Measurements from ENCODE around the gene GDPD3. TPM values are rescaled to one million over a fixed set of nuclear protein-coding genes. Genes with fewer than 3 reads are reported as not detected.

Gene GDPD3
- total RNA-seq, 1 donor from 2014 or later = 1.8 TPM

DNA sequence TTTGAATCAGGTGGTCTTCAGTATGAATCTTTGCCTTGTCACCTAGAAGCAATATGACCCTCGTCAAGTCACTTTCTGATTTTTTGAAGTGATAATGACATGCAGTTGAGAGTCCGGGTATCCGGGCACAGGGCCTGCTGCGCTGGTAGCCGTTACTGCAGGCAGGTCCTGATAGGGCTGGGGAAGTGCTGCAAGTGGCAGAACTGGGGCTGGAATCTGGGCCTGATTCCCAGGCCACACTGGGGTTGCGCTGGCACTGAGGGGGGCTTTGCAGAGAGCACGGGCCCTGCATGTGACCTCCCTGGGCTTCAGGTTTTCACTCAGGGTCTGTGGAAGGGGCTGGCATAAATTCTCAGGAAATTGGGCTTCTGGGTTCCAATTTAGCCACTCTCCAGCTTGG is 34.6 kb downstream of the GDPD3 start:
- peaks cover 71% of the 10 kb centered on the region for H3K79me2 ChIP-seq (ENCODE audit: insufficient read depth, low read length)
- no peak overlapping the region for H3K4me2 ChIP-seq (ENCODE audit: low read length)
- H3K9ac ChIP-seq (ENCODE audit: low read length) = peak overlapping the region; percentile 96
- H2AFZ ChIP-seq (ENCODE audit: low read depth, low read length) = no peak overlapping the region
- DNase-seq (ENCODE audit: low read depth) (no peak), FAIRE-seq (no peak)
- Mint-ChIP-seq H3K27ac (ENCODE audit: unreplicated experiment) (no peak overlapping the region), H3K36me3 (ENCODE audit: low read depth, unreplicated experiment) (peaks cover 24% of the 10 kb centered on the region), H3K27me3 (ENCODE audit: low read depth, unreplicated experiment) (no peaks in the 10 kb centered on the region), H3K4me3 (ENCODE audit: unreplicated experiment) (no peak overlapping the region), H3K4me1 (ENCODE audit: low read depth, unreplicated experiment) (peaks cover 24% of the 10 kb centered on the region), H3K9me3 (ENCODE audit: unreplicated experiment) (no peaks in the 10 kb centered on the region)
- peaks cover 20% of the 10 kb centered on the region for H3K36me3 ChIP-seq (ENCODE audit: insufficient read depth, low read length)
- peaks cover 69% of the 10 kb centered on the region for H4K20me1 ChIP-seq (ENCODE audit: insufficient read depth, low read length)
- no peaks in the 10 kb centered on the region for H3K27me3 ChIP-seq (ENCODE audit: insufficient read depth, low read length)
- no peak for TF ChIP-seq EZH2 (IDR thresholded peaks at IDR 0.05; ENCODE audit: insufficient read depth, low read length)
- TF ChIP-seq, protein P1, sequence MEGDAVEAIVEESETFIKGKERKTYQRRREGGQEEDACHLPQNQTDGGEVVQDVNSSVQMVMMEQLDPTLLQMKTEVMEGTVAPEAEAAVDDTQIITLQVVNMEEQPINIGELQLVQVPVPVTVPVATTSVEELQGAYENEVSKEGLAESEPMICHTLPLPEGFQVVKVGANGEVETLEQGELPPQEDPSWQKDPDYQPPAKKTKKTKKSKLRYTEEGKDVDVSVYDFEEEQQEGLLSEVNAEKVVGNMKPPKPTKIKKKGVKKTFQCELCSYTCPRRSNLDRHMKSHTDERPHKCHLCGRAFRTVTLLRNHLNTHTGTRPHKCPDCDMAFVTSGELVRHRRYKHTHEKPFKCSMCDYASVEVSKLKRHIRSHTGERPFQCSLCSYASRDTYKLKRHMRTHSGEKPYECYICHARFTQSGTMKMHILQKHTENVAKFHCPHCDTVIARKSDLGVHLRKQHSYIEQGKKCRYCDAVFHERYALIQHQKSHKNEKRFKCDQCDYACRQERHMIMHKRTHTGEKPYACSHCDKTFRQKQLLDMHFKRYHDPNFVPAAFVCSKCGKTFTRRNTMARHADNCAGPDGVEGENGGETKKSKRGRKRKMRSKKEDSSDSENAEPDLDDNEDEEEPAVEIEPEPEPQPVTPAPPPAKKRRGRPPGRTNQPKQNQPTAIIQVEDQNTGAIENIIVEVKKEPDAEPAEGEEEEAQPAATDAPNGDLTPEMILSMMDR (IDR thresholded peaks at IDR 0.05; ENCODE audit: insufficient read depth, low read depth, low read length) = no peak
- peaks cover 26% of the 10 kb centered on the region for H3K4me1 ChIP-seq (ENCODE audit: insufficient read depth, low read length)
- H3K9me3 ChIP-seq (ENCODE audit: insufficient read depth, low read depth, low read length) = no peaks in the 10 kb centered on the region
- no peak overlapping the region for H3K4me3 ChIP-seq (ENCODE audit: insufficient read depth, low read depth, low read length)
- no peak overlapping the region for H3K27ac ChIP-seq (ENCODE audit: low read depth, low read length)

GRCh38 chr16:30077656-30078055 is 35.7 kb downstream of the GDPD3 start:
- peaks cover 64% of the 10 kb centered on the region for H3K79me2 ChIP-seq (ENCODE audit: insufficient read depth, low read length)
- TF ChIP-seq EZH2 (IDR thresholded peaks at IDR 0.05; ENCODE audit: insufficient read depth, low read length) = no peak
- TF ChIP-seq, protein P1 (IDR thresholded peaks at IDR 0.05; ENCODE audit: insufficient read depth, low read depth, low read length) = no peak
- H3K27me3 Mint-ChIP-seq (ENCODE audit: low read depth, unreplicated experiment) = no peaks in the 10 kb centered on the region
- peaks cover 59% of the 10 kb centered on the region for H4K20me1 ChIP-seq (ENCODE audit: insufficient read depth, low read length)
- H3K4me3 Mint-ChIP-seq (ENCODE audit: unreplicated experiment) = peak overlapping the region; percentile 96
- H3K4me1 ChIP-seq (ENCODE audit: insufficient read depth, low read length) = peaks cover 26% of the 10 kb centered on the region
- H3K4me2 ChIP-seq (ENCODE audit: low read length) = peak overlapping the region; percentile 96
- H3K36me3 ChIP-seq (ENCODE audit: insufficient read depth, low read length) = peaks cover 19% of the 10 kb centered on the region
- no peaks in the 10 kb centered on the region for H3K27me3 ChIP-seq (ENCODE audit: insufficient read depth, low read length)
- FAIRE-seq (no peak), DNase-seq (ENCODE audit: low read depth) (no peak)
- H2AFZ ChIP-seq (ENCODE audit: low read depth, low read length) = no peak overlapping the region
- H3K36me3 Mint-ChIP-seq (ENCODE audit: low read depth, unreplicated experiment) = peaks cover 17% of the 10 kb centered on the region
- peaks cover 24% of the 10 kb centered on the region for H3K4me1 Mint-ChIP-seq (ENCODE audit: low read depth, unreplicated experiment)
- H3K4me3 ChIP-seq (ENCODE audit: insufficient read depth, low read depth, low read length) = peak overlapping the region; percentile 97
- H3K9me3 Mint-ChIP-seq (ENCODE audit: unreplicated experiment) = no peaks in the 10 kb centered on the region
- H3K27ac ChIP-seq (ENCODE audit: low read depth, low read length) = peak overlapping the region; percentile 81
- H3K27ac Mint-ChIP-seq (ENCODE audit: unreplicated experiment) = peak overlapping the region; percentile 90
- peak overlapping the region; percentile 96 for H3K9ac ChIP-seq (ENCODE audit: low read length)
- no peaks in the 10 kb centered on the region for H3K9me3 ChIP-seq (ENCODE audit: insufficient read depth, low read depth, low read length)

- no peak for TF ChIP-seq EZH2 (IDR thresholded peaks at IDR 0.05; ENCODE audit: insufficient read depth, low read length)
- TF ChIP-seq, protein P1 (IDR thresholded peaks at IDR 0.05; ENCODE audit: insufficient read depth, low read depth, low read length) = no peak
- H4K20me1 ChIP-seq (ENCODE audit: insufficient read depth, low read length) = peaks cover 59% of the 10 kb centered on the region
- no peaks in the 10 kb centered on the region for H3K9me3 ChIP-seq (ENCODE audit: insufficient read depth, low read depth, low read length)
- peak overlapping the region; percentile 81 for H3K27ac ChIP-seq (ENCODE audit: low read depth, low read length)
- no peaks in the 10 kb centered on the region for H3K27me3 Mint-ChIP-seq (ENCODE audit: low read depth, unreplicated experiment)
- DNase-seq (ENCODE audit: low read depth) (no peak), FAIRE-seq (no peak)
- H3K36me3 Mint-ChIP-seq (ENCODE audit: low read depth, unreplicated experiment) = peaks cover 17% of the 10 kb centered on the region
- H3K79me2 ChIP-seq (ENCODE audit: insufficient read depth, low read length) = peaks cover 66% of the 10 kb centered on the region
- peak overlapping the region; percentile 96 for H3K9ac ChIP-seq (ENCODE audit: low read length)
- H3K36me3 ChIP-seq (ENCODE audit: insufficient read depth, low read length) = peaks cover 25% of the 10 kb centered on the region
- H3K4me1 ChIP-seq (ENCODE audit: insufficient read depth, low read length) = peaks cover 26% of the 10 kb centered on the region
- peak overlapping the region; percentile 97 for H3K4me3 ChIP-seq (ENCODE audit: insufficient read depth, low read depth, low read length)
- peak overlapping the region; percentile 96 for H3K4me3 Mint-ChIP-seq (ENCODE audit: unreplicated experiment)
- H3K4me1 Mint-ChIP-seq (ENCODE audit: low read depth, unreplicated experiment) = peaks cover 30% of the 10 kb centered on the region
- H3K9me3 Mint-ChIP-seq (ENCODE audit: unreplicated experiment) = no peaks in the 10 kb centered on the region
- peak overlapping the region; percentile 61 for H2AFZ ChIP-seq (ENCODE audit: low read depth, low read length)
- H3K27ac Mint-ChIP-seq (ENCODE audit: unreplicated experiment) = peak overlapping the region; percentile 90
- H3K4me2 ChIP-seq (ENCODE audit: low read length) = peak overlapping the region; percentile 96
- no peaks in the 10 kb centered on the region for H3K27me3 ChIP-seq (ENCODE audit: insufficient read depth, low read length)
Observed at GRCh38 chr16:30076276-30076791, 37.0 kb downstream of the GDPD3 start.
